HG03045 (cell line): ENCODE data around the gene MX2.
"Not testable (repeated sequence)": the region's sequence is repeated elsewhere in the genome, so short reads cannot be mapped to it uniquely, and the experiment has no call there.

Experiments used
- ATAC-seq: cut with Tn5 transposase; IDR thresholded peaks from one replicate; pipeline ENCODE4 v1.9.1; 2021; ENCODE audit warnings: mild to moderate bottlenecking, moderate library complexity; ENCODE audit not compliant: unreplicated experiment

The MX2 gene

DNA sequence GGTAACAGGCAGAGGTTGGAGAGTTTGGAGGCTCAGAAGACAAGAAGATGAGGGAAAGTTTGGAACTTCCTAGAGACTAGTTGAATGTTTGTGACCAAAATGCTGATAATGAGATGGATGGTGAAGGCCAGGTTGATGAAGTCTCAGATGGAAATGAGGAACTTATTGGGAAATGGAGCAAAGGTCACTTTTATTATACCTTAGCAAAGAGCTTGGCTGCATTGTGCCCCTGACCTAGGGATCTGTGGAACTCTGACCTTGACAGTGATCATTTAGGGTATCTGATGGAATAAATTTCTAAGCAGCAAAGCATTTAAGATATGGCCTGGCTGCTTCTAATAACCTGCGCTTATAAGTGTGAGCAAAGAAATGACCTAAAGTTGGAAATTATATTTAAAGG, 28.1 kb upstream of the MX2 start:
- ATAC-seq: no peak

DNA sequence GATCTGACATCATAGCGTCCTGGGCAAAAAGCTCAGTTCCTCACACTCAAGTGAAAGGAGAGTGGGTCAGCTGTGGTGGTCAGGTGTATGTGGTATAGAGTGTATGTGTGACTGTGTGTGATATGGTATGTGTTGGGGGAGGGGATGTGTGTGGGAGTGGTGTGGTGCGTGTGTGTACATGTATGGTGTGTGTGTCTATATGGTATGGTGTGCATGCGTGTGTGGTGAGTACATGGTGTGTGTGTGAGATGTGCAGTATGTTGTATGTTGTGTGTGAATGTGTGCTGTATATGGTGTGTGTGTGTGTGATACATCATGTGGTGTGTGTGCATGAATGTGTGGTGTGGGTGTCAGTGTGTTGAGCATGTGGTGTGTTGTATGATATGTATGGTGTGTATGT, 24.3 kb upstream of the MX2 start:
- no peak for ATAC-seq

DNA sequence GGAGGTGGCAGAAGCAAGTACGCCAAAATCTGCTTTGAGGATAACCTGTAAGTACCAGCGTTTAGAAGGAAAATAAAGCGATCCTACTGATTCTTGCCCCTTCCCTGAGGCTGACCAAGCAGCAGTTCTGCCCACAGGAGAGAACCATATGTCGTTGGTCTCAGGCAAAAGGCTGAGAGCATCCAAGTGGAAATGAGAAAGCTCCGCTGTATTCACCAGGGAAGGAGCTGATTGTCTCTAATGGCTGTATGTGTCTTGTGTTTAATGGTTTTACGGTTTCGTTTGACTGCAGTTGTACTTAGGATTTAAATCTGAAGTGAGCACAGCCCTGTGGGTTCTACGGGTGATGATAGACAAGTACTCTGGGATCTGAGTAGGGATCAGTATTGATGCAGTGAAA, 23.4 kb upstream of the MX2 start:
- ATAC-seq: no peak

- ATAC-seq: no peak
Measured at GRCh38 chr21:41342035-41342434, 19.8 kb upstream of the MX2 start.

GRCh38 chr21:41344146-41344545, 17.7 kb upstream of the MX2 start:
- ATAC-seq: no peak

GRCh38 chr21:41345356-41345755, 16.5 kb upstream of the MX2 start:
- ATAC-seq: no peak

DNA sequence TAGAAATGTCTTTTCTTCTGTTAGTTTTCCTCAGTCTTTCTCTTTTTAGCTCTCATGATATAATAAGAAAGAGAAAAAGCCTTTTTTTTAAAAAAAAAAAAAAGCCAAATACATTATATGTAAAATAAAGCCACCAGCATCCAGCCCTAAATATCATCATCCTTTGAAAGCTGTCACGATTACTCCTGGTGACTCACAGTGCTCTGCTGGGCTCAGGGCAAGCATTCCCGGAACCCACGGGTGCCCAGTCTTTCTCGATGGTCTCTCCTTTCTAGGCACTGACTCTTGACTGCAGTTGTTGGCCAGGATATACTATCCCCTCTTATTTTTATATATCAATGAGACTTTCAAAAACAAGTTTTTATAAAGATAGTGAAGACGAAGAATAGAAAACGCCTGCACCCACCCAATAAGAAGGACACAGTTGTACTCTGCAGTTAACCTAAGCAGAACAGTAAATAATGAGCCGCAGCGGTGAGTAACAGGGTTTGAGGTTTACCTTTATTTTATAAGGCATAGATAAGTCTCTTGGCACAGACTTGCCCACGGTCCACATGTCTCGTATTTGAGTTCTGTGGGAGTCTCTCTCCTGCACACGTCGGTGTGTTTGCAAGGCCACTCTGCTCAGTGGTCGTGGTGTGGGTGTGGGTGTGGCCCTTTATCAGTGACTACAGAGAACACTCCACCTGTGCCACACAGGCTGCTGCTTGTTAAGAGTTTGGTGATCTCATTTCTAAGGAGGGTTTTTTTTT, 15.7 kb upstream of the MX2 start:
- no peak for ATAC-seq

- ATAC-seq: no peak
Measured at GRCh38 chr21:41346758-41347157, 15.1 kb upstream of the MX2 start.

DNA sequence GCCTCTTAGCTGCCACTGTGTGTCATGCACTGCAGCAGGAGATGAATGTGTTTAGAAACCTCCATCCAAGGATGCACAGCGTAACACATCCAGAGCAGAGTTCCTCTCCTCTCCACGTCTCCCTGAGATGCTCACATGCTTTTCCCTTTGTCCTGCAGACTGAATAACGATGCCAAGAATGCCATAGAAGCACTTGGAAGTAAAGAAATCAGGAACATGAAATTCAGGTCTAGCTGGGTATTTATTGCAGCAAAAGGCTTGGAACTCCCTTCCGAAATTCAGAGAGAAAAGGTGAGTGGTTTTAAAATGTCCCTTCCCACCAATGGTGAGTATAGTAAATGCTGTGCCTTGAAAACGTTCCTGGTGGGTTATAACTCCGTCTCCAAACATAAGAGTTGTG, 13.4 kb upstream of the MX2 start:
- ATAC-seq: no peak

GRCh38 chr21:41349126-41349525, 12.7 kb upstream of the MX2 start:
- no peak for ATAC-seq

- ATAC-seq: no peak
Measured at GRCh38 chr21:41349619-41350390, 12.0 kb upstream of the MX2 start.

DNA sequence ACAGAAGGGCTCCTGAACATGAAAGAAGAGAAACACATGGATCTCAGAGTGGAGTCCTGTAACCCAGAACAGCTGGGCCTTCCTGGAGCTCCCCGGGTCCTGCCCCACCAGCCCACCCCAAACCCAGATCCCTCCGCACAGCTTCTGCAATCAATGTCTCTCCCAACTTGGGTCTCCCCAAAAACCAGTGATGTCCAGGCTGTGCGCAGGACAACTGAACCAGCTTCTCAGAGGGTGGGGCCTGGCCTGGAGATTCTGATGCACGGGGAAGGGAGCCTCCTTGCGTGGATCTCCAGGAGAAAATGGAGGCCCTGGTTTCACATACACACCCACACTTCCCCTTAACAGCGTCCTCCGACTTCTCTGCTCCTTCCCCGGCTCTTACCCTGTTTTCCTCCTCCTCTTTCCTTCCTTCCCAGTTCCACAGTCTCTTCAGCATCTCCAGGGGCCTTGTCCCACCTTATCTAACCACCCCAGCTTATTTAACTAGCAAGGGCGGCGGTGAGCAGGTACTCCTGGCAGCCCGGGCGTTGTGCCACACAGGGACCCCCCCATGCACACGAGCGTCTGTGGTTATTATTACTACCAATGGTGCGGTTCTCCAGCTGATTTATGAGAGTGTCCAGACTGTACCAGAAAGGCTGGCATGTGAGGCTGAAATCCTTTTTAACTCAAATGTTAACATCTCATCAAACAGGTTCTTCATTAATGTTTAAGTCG, 11.2 kb upstream of the MX2 start:
- ATAC-seq: no peak

DNA sequence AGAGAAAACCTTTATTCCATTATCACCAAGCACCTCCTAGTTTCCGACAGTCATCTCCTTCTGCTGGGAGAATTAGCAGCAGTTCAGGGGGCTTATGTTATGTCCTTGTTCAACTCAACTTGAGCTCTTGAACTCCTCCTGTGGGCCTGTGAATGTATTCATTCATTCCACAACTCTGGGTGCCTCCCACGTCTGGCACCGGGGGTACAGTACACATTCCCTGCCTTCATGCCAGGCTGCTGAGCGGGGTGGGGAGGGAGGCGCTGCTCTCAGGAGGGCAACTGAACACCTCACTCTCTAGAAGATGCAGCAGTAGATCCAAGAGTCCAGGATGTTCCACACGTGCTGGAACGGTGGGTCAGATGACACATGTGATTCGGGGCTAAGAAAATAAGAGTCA, 4.3 kb upstream of the MX2 start:
- ATAC-seq: no peak

GRCh38 chr21:41358193-41359166, 3.3 kb upstream of the MX2 start:
- ATAC-seq: no peak

- ATAC-seq: no peak
Measured at GRCh38 chr21:41359286-41359685, 2.5 kb upstream of the MX2 start.

GRCh38 chr21:41359754-41360071, 2.1 kb upstream of the MX2 start:
- ATAC-seq: not testable (repeated sequence)

DNA sequence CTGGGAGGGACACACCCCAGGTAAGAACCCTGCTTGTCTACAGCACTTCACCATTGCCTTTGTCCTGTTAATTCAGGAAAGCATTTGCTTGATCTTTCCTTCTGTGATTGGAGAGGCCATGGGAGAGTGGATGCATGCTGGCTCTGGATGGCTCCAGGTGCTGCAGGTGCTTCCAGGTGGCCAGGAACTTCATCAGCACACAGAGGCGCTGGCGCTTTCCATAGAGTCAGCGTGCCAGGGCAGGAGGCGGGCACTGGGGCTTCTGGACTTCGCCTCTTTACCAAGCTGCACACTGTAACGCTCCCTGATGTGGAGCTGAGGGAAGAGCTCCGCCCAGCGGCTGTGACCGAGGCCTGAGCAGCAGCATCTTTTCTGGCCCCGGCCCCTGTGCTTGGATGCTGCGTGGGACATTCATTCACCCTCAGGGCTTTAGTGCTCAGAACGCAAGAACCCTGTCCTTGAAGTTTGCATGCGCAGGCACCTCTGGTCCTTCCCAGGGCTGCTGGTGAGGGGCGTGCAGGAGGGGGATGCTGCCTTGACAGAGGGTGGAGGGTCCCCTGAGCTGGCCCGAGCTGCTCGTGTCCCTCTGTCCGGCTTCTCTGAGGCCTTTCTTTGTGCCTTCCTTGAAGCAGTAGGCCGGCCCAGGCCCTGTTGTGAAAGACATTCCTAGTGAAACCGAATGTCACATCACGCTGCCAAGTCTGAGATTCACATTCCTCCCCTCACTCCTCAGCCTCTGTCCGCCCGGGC, 1.6 kb upstream of the MX2 start:
- no peak for ATAC-seq

DNA sequence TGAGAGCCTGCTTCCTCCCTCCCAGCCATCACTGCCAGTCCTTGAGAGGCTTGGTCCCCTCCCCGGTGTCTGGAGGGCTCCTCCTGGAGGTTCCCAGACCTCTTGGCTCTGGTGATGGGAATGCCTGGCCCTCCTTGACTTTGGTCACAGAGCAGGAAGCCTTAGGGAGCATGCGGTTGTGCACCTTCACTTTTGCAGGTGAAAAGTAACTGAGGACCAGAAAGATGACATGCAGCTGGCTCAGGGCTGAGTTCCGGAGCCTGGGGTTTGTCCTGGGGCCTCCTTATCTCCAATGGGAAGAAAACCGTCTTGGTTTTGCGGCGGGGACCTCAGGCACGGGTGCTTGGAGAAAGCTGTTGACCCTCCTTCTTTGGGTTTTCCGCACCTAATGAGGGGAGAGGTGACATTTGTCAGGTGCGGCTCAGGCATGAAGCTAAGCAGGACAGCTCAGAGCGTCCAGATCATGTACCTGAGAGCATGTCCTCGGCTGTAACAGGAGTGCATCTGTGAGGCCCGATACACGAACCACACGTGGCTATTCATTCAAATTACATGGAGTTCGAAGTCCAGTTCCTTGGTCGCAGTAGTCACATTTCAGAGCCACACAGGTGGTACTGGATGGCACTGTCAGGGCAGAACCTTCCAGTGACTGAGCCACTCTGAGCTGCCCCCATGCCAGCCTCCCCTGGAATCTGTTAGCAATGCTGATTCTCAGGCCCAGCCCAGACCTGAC, 608 bp upstream of the MX2 start:
- peak; percentile 3 for ATAC-seq

DNA sequence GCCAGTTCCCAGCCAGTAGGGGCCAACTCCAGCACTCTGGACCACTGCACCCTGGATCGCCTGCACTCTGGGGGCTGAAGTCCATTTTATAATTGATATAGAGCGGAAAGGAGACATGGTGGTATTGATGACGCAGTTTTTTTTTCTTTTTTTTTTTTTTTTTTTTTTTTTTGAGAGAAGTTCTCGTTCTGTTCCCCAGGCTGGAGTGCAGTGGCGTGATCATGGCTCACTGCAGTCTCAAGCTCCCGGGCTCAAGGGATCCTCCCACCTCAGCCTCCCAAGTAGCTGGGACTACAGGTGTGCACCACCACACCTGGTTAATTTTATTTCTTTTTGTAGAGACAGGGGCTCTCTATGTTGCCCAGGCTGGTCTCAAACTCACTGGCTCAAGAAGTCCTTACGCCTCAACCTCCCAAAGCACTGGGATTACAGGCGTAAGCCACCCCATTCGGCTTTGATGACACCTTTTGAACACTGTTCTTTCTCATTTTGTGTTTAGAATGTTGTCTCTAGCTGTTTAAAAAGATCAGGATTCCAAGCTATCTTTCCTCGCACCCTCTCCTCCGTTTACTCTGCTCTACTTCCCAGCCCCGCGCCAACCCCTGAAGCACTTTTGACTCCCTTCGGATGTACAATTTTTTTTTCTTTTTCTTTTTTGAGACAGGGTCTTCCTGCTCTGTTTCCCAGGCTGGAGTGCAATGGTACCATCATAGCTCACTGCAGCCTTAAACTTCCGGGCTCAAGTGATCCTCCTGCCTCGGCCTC, 960 bp downstream of the MX2 start:
- no peak for ATAC-seq
